IPS-NIHi11 (cell line): ENCODE data around the gene RIPK1.

Source experiments
- DNase-seq: peaks from one replicate; pipeline ENCODE4 v3.0.0; 2012; ENCODE audit warnings: mixed read lengths, low spot score

RIPK1 gene

DNA sequence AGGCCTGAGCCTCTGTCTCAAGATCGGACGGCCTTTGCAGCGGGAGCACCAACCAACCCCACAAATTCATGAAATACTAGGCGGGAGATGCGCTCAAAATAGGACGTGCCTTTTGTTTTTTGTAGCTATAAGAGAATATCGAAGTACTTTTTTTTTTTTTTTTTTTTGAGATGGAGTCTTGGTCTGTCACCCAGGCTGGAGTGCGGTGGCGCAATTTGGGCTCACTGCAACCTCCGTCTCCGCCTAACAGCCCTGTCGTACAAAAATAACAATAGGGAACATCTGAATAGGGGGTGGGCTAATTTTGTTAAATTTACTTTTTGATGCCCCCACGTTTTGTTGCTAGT is 94.9 kb downstream of the RIPK1 start:
- DNase-seq, result no peak

DNA sequence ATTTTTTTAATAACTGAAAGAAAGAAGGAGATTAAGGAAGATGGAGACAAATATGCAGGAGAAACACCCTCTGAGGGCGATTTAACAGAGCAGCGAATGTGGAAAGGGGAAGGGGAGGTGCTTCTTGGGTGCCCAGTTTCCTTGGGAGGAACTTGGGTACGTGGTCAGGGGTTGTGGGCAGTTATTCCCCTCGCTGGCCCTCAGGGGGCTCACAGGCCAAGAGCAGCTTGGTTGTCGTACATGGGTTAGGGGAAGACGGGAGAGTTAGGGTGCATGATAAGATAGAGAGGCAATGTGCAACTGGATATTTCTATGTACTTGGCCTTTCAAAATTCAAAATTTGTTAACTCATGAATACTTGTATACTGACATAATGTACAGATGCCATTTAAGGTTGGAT is 96.1 kb downstream of the RIPK1 start:
- no peak for DNase-seq
